ENCODE results near the gene ZKSCAN7.
A peak's percentile ranks its signal among the peaks of the same experiment; 100 is the strongest.
"Not testable (repeated sequence)": the region's sequence is repeated elsewhere in the genome, so short reads cannot be mapped to it uniquely, and the experiment has no call there.

Gene ZKSCAN7

DNA sequence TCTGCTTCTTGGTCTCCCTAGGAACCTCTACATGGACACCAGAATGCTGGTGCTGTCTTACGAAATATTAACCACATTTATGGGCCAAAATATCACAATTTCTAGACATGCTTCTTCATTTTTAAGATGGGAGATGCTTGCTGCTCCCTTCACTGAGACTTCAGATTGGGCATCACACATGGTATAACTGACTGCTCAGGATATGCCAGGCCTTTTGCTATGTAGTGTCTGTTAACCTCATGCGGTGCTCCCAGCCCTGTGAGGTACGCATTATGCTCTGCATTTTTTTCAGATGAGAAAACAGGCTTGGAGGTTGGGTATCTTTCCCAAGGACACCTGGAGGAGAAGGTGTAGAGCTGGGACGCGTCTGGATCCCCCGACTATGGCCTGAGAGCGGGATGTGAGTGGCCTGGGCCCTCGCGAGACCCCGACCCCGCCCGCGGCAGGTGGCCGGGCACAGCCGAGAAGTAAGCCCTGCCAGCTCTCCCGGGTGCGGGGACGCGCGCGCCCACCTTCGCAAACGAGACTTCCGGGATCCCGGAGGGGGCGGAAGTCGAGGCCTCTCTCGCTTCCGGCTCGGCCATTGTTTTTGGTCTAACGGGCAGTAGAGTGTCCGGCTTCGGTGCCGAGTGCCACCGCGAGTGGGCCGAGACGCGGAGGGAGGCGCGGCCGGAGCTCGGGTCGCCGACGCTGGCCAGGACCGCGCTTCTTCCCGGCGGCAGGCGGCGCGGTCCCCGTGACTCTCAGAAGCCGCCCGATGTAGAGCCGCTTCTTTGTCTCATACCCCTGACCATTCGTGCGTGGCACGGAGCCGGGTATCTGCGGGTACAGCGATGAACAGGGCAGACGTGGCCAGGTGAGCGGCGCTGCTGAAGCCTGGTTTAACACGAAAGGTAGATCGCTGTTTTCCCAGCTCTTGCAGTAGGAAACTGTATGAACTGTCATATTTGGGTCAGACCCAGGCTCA is at the start of gene ZKSCAN7:
Gene ZKSCAN7 (plus strand): TSS at position 568 of the 967 bp plus-strand sequence. CDS start 1,855 bp downstream, outside the sequence.
- peak; percentile 44 to 50 for DNase-seq (ENCODE audit: low read depth in 2 of 2)

DNA sequence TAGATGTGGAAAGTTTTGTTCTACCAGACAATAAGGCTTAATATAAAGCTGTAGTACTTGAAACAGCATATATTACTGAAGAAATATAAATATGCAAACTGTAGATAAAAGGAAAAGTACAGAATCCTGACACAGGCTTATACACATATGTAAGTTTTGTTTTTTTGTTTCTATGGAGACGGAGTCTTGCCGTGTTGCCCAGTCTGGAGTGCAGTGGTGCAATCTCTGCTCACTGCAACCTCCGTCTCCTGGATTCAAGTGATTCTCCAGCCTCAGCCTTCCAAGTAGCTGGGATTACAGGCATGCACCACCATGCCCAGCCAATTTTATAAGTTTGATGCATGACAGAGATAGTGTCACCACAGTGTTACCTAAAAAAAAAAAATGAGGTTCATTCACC is 48.4 kb upstream of the ZKSCAN7 start:
- no peak for DNase-seq (ENCODE audit: low read depth in 2 of 2)

DNA sequence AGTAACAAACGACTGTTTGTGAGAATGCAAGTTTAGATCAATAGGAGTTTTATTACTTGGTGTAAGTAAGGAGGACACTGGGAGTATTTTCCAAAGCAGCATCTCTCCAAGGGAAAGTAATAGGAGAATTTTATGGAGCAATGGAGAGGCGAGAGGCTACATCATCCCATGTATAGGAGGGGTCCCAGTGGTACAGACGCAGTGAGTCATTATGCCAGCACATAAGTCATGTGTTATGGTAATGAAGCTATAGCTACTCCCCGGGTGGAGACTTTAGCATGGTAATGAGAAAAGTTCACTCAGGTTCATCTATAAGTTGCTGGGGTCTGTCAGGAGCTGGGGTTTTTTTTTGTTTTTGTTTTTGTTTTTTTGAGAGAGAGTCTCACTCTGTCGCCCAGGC is 48.0 kb upstream of the ZKSCAN7 start:
- DNase-seq (ENCODE audit: low read depth in 2 of 2): no peak

DNA sequence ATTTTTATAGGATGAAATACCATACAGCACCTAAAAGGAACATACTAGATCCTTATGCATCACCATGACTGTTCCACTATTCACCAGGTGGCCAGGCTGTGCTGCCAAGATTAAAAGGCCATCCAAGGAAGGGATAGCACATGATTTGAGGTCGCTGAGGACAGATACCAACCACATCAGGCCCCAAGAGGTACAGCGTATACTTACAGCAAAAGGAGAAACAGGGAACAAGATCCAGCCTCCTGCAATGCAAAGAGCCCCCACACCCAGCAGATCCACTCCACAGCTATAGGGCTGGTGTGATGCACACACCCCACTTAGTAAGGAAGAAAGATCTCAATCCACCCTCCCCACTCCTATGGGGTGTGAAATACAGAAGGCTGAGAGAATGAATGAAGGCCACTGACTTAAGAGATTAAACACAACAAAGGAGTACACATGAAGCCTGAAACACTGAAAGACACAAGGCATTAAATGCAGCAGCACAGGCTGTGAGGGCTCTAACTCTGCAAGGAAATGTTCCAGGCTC is 45.5 kb upstream of the ZKSCAN7 start:
- no peak for DNase-seq (ENCODE audit: low read depth in 2 of 2)

DNA sequence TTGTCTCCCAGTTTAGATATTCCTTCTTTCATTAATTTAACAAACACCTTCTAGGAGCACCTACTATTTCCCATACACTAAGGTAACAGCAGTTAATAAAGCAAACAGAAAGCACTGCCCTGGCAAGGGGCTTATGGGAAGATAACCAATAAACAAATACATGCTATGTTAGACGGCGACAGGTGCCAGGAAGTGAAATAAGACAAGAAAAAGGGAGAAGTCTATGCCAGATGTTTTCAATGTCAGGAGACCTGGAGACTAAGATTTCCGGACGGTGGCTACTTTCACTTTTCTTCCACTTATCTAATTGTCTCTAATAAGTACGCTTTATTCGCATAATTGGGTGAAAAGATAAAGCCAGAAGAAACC is 45.0 kb upstream of the ZKSCAN7 start:
- DNase-seq (ENCODE audit: low read depth in 2 of 2): no peak

DNA sequence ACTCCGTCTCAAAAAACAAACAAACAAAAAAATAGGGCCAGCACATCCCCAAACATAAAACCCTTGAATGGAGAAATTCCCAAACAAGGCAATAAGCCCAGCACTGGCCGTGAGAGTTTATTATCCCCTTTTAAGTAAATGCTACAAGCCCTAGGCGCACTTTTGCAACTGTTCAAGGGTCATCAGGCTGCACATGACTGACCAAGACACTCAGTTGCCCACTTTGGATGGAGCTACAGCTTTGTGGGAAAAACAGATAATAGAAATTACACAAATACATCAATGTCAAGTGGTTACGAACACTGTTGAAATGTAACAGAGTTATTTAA is 43.8 kb upstream of the ZKSCAN7 start:
- no peak for DNase-seq (ENCODE audit: low read depth in 2 of 2)

DNA sequence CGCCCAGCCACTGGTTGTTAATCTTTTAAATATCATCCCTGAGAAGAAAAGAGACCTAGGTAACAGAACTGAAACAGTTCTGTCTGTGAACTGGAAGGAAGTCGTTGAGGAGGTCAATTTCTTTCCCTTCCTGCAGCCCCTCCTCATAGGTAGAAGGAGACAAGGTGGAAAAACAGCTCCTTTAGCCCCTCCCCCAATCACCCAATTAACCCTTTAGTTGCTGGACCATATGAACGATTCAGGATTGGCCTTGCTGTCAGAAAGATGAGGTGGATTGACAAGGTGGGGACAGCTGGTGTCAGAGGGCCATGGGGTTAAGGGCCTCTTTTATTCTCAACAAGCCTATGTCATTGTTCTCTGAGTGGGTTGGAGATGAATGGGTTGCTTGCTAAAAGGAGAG is 41.5 kb upstream of the ZKSCAN7 start:
- DNase-seq (ENCODE audit: low read depth in 2 of 2): no peak

DNA sequence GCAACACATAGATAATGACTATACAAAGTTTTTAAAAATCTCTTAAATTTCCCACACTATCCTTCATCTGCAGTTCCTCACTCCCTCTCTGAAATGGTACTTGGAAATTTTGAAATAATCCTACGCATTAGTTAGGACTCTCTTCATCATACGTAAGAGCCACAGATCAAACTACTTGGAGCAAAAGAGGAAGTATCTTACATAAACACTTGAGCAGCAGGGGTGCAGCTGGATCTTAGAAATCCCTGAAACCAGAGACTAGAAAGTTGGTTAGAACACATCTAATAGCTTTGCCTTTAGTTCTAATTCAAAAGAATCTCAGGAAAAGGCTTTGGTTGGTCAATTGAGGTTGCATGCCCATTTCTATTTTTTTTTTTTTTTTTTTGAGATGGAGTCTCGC is 38.8 kb upstream of the ZKSCAN7 start:
- no peak for DNase-seq (ENCODE audit: low read depth in 2 of 2)

DNA sequence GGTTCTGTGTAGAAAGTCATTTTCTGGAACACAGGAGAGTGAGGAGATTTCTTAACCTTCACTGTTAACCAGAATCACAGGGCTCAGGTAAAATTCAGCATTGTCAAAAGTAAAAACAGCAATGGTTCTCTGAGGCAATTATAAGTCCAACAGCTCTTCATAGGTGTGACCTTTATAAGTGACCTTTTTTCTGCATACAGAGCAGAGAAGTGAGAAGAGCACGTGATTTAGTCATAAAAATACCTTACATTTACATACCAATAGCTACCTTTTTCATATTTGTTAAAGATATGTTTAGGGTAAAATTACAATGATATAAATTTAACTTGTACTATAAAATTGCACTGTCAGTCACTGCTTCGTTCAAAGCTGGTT is 36.2 kb upstream of the ZKSCAN7 start:
- no peak for DNase-seq (ENCODE audit: low read depth in 2 of 2)

DNA sequence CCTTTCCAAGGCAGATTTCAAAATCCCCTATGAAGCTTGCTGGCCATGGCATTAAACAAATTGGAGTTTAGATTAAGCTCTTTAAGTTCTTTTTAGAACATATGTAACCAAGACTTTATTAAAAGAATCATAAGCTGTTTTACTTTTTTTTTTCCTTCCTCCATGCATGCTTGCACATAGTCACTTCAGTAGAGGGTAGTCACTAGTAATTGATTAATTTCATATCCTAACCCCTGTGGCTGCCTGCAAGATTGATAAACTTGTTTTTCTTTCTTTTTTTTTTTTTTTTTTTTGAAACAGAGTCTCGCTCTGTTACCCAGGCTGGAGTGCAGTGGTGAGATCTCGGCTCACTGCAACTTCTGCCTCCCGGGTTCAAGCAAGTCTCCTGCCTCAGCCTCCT is 33.3 kb upstream of the ZKSCAN7 start:
- no peak for DNase-seq (ENCODE audit: low read depth in 2 of 2)

DNA sequence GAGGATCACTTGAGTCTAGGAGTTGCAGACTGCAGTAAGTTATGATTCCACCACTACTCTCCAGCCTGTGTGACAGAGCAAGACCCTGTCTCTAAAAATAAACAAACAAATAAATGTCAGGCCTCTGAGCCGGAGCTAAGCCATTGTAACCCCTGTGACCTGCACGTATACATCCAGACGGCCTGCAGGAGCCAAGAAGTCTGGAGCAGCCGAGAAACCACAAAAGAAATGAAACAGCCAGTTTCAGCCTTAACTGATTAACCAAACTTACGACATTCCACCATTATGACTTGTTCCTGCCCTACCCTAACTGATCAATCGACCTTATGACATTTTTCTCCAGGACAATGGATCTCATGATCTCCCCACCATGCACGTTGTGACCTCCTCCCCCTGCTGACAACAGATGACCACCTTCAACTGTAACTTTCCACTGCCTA is 32.5 kb upstream of the ZKSCAN7 start:
- DNase-seq (ENCODE audit: low read depth in 2 of 2): no peak

DNA sequence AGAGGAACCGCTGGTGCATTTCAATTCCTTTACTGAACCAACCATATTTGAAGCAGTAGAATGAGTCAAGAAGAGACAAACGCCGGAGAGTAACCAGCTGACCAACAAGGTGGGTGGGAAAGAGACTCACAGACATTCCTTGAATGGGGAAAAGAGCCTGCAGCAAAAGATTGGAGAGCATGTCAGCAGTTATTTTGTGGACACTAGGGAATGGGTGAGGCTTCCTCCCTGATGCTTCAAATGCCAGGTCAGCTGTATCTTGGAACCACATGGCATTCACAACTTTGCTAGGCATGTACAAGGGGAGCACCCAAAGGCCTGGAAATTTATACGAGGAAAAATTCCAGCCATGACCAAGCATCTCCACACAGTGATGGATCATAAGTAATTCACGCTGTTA is 29.9 kb upstream of the ZKSCAN7 start:
- DNase-seq (ENCODE audit: low read depth in 2 of 2): no peak

DNA sequence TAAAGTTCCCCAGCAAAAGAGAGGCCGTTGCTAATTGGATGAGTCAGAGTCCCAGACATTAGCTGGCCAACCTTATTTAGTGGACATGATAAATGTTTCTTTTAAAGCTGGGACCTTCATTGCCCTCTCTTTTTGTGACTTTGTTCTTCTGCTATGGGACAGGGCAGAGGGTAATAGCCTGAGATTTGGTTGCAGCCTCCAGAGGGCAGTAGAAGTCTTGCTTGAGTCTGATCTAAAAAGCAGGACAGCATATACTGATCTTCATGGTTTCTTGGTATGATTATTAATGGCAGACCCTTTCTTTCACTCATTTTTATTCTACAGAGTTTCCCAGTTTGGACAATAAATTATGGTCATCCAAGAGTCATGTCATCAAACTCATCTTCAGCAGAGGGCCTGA is 25.1 kb upstream of the ZKSCAN7 start:
- no peak for DNase-seq (ENCODE audit: low read depth in 2 of 2)

DNA sequence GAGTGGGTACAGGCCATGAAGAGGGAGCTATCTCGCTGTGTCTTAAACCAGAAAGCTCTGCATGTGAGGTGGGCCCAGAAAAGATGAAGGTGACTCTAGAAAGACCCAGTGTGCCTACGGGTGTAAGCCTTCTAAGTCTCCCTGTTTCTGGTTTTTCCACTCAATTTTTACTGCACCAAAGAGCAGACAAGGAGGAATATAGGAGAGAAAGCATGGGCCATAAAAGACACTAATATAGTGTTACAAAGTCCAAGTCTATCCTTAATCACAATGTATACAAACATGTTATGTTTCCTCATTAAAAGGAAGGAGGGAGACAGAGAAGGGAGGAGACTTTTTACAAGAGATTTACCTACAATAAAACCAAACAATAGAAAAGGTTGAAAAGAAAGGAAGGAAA is 24.1 kb upstream of the ZKSCAN7 start:
- no peak for DNase-seq (ENCODE audit: low read depth in 2 of 2)

DNA sequence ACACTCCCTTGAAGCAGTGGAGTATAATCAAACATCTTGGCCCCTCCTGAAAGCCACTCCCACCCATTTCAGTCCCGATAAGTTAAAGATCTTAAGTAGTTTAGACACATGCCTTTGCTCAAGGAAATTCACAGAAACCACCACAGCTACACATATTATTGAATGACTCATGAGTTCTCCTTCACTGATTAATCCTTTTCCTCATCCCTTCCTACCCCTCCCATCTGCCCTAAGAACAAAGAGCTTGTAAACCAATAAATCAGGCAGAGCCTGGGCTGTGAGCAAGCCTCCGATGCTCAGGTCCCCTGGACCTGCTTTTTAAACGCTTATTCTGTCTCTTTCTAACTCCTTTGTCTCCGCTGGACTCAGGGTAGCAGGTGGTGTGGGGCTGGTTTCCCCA is 20.3 kb upstream of the ZKSCAN7 start:
- DNase-seq (ENCODE audit: low read depth in 2 of 2): not testable (repeated sequence)

DNA sequence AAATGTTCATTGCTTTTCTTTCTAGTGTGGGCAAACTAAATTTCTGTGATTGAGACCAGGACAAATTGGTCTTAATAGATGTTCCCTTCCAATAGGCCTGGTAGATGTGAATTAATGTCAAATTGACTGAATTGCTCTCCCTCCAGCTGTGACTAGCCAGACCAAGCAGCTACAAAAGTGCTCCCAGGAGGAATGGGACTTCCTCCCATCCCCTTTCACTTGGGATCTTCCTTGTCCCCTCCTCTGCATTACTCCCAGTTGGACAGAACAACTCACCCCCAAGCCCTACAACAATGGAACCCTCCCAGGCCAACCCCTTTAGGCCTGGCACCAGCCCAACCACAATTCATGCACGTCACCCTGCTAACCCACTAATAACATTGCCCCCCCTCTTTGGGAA is 19.6 kb upstream of the ZKSCAN7 start:
- no peak for DNase-seq (ENCODE audit: low read depth in 2 of 2)

DNA sequence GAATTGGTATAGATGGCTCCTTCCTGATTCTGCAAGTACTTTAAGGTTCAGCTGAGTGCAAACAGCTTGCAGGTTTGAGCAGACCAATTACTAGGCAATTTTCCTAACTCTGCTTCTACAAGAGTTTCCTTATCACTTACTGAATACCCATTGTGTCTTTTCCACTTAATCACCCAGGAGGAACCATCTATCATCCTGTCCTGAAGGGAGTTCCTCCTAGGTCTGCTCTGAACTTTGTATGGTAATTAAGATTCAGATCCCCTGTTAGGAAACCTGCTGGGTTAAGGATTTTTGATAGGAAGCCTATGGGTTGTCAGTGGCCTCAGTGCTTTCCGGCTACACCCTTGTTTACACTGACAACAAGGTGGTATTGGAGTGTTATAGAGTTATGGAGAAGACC is 10.2 kb upstream of the ZKSCAN7 start:
- not testable (repeated sequence) for DNase-seq (ENCODE audit: low read depth in 2 of 2)

DNA sequence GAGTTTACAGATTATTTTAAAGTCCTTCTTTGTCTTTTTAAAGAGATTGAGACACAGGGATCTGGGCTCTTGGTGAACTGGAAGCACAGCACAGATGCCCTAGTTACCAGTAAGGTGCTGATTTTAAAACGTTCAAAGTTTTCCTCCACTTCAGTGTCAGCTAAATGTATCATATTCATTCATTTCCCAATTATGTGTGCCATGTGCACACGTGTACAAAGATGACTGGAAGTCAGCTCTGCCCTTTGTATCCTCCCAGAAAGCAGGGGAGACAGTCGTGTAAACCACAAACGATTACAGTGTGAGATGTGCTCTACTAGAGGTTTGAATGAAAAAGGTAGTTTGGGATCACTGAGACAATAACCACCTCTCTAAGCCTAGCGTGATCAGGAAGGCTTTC is 730 bp downstream of the ZKSCAN7 start:
- DNase-seq (ENCODE audit: low read depth in 2 of 2): no peak

DNA sequence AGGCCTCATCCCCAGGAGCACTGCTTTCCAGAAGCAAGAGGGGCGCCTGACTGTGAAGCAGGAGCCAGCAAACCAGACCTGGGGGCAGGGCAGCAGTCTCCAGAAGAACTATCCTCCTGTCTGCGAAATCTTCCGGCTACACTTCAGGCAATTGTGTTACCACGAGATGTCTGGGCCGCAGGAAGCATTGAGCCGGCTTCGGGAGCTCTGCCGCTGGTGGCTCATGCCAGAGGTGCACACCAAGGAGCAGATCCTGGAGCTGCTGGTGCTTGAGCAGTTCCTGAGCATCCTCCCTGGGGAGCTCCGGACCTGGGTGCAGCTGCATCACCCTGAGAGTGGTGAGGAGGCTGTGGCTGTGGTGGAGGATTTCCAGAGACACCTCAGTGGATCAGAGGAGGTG is 2.1 kb downstream of the ZKSCAN7 start:
- no peak for DNase-seq (ENCODE audit: low read depth in 2 of 2)

DNA sequence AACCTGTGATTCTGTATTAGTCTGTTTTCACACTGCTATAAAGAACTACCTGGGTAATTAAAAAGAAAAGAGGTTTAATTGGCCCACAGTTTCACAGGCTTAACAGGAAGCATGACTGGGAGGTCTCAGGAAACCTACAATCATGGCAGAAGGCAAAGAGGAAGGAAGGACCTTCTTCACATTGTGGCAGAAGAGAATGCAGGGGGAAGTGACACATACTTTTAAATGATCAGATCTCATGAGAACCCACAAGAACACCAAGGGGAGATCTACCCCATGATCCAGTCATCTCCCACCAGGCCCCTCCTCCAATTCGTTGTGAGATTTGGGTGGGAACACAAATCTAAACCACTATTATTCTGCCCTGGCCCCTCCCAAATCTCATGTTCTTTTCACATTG is 6.1 kb downstream of the ZKSCAN7 start:
- DNase-seq (ENCODE audit: low read depth in 2 of 2): no peak

DNA sequence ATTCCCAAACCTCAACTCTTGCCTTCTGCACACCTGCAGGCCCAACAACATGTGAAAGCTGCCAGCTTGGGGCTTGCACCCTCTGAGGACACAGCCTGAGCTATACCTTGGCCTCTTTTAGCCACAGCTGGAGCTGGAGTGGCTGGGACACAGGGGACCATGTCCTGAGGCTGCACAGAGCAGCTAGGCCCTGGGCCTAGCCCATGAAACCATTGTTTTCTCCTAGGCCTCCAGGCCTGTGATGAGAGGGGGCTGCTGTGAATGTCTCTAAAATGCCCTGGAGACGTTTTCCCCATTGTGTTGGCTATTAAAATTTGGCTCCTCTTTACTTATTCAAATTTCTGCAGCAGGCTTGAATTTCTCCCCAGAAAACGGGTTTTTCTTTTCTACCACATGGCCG is 7.2 kb downstream of the ZKSCAN7 start:
- no peak for DNase-seq (ENCODE audit: low read depth in 2 of 2)

DNA sequence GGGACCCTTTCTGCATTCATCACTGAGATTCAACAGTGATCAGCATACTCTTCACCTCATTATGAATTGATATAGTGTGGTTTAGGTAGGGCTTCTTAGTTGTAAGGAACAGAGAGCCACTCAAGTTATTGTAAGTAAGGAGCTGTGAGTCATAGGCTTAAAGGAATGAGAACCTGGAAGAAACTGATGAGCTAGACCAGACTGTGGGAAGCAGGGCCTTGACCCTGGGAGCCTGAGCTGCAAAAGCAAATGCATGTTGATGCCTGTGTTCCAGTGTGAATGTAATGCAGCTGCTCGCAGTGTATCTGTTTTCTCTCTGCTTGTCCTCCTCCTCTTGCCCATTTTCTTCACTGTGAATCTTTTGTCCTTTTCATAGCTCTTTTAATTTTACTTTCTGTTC is 13.6 kb downstream of the ZKSCAN7 start:
- no peak for DNase-seq (ENCODE audit: low read depth in 2 of 2)

DNA sequence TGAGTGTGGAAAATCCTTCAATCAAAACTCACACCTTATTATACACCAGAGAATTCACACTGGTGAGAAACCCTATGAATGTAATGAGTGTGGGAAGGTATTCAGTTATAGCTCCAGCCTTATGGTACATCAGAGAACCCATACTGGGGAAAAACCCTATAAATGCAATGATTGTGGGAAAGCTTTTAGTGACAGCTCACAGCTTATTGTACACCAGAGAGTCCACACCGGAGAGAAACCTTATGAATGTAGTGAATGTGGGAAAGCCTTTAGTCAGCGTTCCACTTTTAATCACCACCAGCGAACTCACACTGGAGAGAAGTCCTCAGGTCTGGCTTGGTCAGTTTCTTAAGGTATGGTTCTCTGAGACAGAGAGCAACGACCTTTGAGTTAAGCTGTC is 16.0 kb downstream of the ZKSCAN7 start:
- no peak for DNase-seq (ENCODE audit: low read depth in 2 of 2)

DNA sequence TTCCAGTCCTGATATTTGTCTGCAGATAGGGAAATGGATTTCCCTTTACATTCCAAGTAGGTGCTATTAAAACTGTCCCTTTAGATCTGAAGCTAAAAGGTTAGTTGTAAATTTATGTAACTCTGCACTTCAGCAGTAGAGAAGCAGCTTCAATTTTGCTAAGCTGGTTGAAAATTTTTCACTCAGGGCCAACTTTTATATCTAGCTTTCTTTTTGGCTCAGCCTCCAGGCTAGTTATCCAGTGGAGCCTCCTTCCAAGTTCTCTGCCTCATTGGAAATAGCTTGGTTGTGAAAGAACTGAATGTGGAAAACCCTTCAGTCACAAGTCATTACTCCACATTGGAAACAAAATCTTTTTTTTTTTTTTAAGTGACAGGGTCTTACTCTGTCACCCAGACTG is 21.6 kb downstream of the ZKSCAN7 start:
- DNase-seq (ENCODE audit: low read depth in 2 of 2): no peak
